PFSK-1 (cell line): ENCODE measurements around the gene MAGI2.

ENCODE experiments used
- FOXP2 ChIP-seq: optimal IDR thresholded peaks from 2 replicates; pipeline ENCODE3; 2011; ENCODE audit warnings: borderline replicate concordance, control low read depth, inconsistent platforms; ENCODE audit not compliant: insufficient read depth; ENCODE audit errors: extremely low read length, extremely low read depth
- POLR2AphosphoS5 ChIP-seq: IDR thresholded peaks from 2 replicates; pipeline ENCODE4 v1.6.1; 2012; ENCODE audit warnings: low read depth, mild to moderate bottlenecking, control low read depth, low read length, moderate library complexity
- REST ChIP-seq, 2 experiments: IDR thresholded peaks; 2 replicates each; pipeline versions ENCODE4 v1.6.1 to v1.8.0; 2011 to 2012; ENCODE audit warnings: low read depth in 2 of 2, low read length in 2 of 2, control low read depth in 1 of 2, inconsistent platforms in 1 of 2, mild to moderate bottlenecking in 1 of 2, moderate library complexity in 1 of 2; ENCODE audit not compliant: insufficient read depth in 1 of 2
- SIN3A ChIP-seq: IDR thresholded peaks from 2 replicates; pipeline ENCODE4 v1.6.1; 2012; ENCODE audit warnings: mild to moderate bottlenecking, low read length, moderate library complexity, borderline replicate concordance; ENCODE audit not compliant: insufficient read depth
- TAF1 ChIP-seq: IDR thresholded peaks from 2 replicates; pipeline ENCODE4 v1.6.1; 2012; ENCODE audit warnings: low read length, control low read depth, borderline replicate concordance; ENCODE audit not compliant: insufficient read depth

The MAGI2 gene

DNA sequence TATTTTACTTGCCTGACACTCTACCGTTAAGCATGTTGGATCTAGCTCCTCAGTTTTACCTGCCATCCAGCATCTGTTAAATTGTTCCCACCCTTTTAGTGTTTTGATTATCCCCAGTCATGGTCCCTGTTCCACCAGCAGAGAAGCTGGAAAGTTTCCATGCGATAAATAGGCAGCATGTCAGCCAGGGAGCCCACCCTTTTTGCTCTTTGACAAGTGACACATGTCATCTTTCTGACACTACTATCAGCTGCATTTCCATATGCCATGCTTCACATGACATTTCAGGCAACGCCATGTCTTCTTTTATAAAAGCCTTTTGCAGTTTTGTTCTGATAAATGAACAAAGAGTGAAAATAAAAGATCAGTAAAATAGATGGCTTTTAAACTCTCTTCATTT lies 310.8 kb downstream of the MAGI2 start:
- TF ChIP-seq FOXP2 (no peak), REST (IDR thresholded peaks at IDR 0.05; ENCODE audit: insufficient read depth in 1 of 2, low read depth in 2 of 2, low read length in 2 of 2) (no peak), TAF1 (no peak), POLR2AphosphoS5 (no peak), SIN3A (no peak)

GRCh38 chr7:79141252-79141651 lies 312.2 kb downstream of the MAGI2 start:
- no peak for TF ChIP-seq POLR2AphosphoS5
- no peak for TF ChIP-seq FOXP2

DNA sequence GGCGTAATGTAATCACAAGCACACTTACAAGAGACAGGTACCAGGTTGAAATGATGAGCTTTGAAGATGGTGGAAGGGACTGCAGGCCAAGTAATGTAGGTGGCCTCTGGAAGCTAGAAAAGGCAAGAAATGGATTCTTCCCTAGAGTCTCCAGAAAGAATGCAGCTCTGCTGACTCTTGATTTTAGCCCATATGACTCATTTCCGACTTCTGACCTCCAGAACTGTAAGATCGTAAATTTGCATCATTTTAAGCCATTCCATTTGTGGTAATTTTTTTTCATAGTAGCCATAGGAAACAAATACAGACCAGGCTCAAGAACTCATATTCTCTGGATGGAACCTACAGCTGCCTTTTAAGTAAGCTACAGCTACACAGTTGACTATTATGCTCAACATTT lies 315.5 kb downstream of the MAGI2 start:
- TF ChIP-seq TAF1 (no peak), SIN3A (no peak), REST (IDR thresholded peaks at IDR 0.05; ENCODE audit: insufficient read depth in 1 of 2, low read depth in 2 of 2, low read length in 2 of 2) (no peak), POLR2AphosphoS5 (no peak), FOXP2 (no peak)

GRCh38 chr7:79132844-79133451 lies 320.5 kb downstream of the MAGI2 start:
- TF ChIP-seq FOXP2 (no peak), SIN3A (no peak), POLR2AphosphoS5 (no peak), REST (IDR thresholded peaks at IDR 0.05; ENCODE audit: insufficient read depth in 1 of 2, low read depth in 2 of 2, low read length in 2 of 2) (no peak), TAF1 (no peak)

- no peak for TF ChIP-seq FOXP2
- TF ChIP-seq POLR2AphosphoS5: no peak
- no peak for TF ChIP-seq REST (IDR thresholded peaks at IDR 0.05; ENCODE audit: insufficient read depth in 1 of 2, low read depth in 2 of 2, low read length in 2 of 2)
- no peak for TF ChIP-seq SIN3A
- no peak for TF ChIP-seq TAF1
Measured at GRCh38 chr7:79130715-79131114, 322.8 kb downstream of the MAGI2 start.
